K562 (cell line): ENCODE measurements around the gene ZIC3. TPM values are rescaled to one million over a fixed set of nuclear protein-coding genes. Genes with fewer than 3 reads are reported as not detected.

Experiments used
- ATAC-seq: fragments of 200-7000 bp; cut with Tn5 transposase; 3 replicates; pipeline ENCODE4 v1.9.1; 2020; ENCODE audit warnings: moderate library complexity
- BruUV-seq: library from RNA; stranded (reverse); fragments of 400-500 nt; replicated peaks from 2 replicates; lab custom pipeline; 2021; lab: Mats Ljungman, UMichigan
- CTCF ChIA-PET: fragments of 300-600 bp; formaldehyde crosslinking; extraction: SDS; loops from one replicate; lab custom pipeline; 2021; ENCODE audit warnings: low intra/inter-chr PET ratio; lab: Yijun Ruan, JAX
- POLR2A ChIA-PET: fragments of 300-600, 350-650 bp; sonication (Branson Sonifier 250); formaldehyde crosslinking; extraction: SDS; loops from one replicate; lab custom pipeline; 2021; ENCODE audit warnings: antibody characterized with exemption, inconsistent platforms; lab: Yijun Ruan, JAX
- DNase-seq, 4 experiments: peaks; one replicate each; pipeline versions ENCODE4 v3.0.0 to v3.0.0-alpha.2; 2011 to 2018; ENCODE audit warnings: low spot score in 3 of 4, mixed read lengths in 3 of 4; ENCODE audit errors: extremely low read depth in 1 of 4
- FAIRE-seq: peaks from 2 replicates; lab custom pipeline; 2011; peaks lifted over from hg19 to GRCh38; lab: Jason Lieb, UNC
- H2AFZ ChIP-seq: 2 replicates; pipeline ENCODE4 v1.6.0; 2011; ENCODE audit warnings: low read depth, low read length, control low read depth, inconsistent platforms
- H3K27ac ChIP-seq: fragments of 200-600 bp; 3 replicates; pipeline ENCODE4 v1.8.0; 2011; ENCODE audit warnings: low read depth, mild to moderate bottlenecking, control low read depth, inconsistent platforms, low read length, moderate library complexity, mixed read lengths; ENCODE audit errors: extremely low read depth
- H3K27me3 ChIP-seq, 2 experiments: fragments of 300-600 bp in 1 of 2; 2 replicates in 1 of 2; 3 replicates in 1 of 2; pipeline versions ENCODE4 v1.6.0 to v1.8.0; 2011; ENCODE audit warnings: inconsistent platforms in 2 of 2, low read length in 2 of 2, mild to moderate bottlenecking in 1 of 2, mixed read lengths in 1 of 2, moderate library complexity in 1 of 2; ENCODE audit not compliant: control insufficient read depth in 2 of 2, insufficient read depth in 2 of 2
- H3K36me3 ChIP-seq: fragments of 300-600 bp; 3 replicates; pipeline ENCODE4 v1.8.0; 2011; ENCODE audit warnings: mild to moderate bottlenecking, low read length, inconsistent platforms; ENCODE audit not compliant: control insufficient read depth, insufficient read depth
- H3K4me1 ChIP-seq, 2 experiments: fragments of 200-600 bp in 1 of 2; replicated peaks in 1 of 2; 2 replicates in 1 of 2; 3 replicates in 1 of 2; pipeline versions ENCODE4 v1.5.1 to v1.8.0; 2011; ENCODE audit warnings: inconsistent platforms in 2 of 2, low read length in 2 of 2, mild to moderate bottlenecking in 1 of 2, mixed read lengths in 1 of 2, moderate library complexity in 1 of 2; ENCODE audit not compliant: control insufficient read depth in 2 of 2, insufficient read depth in 2 of 2
- H3K4me2 ChIP-seq: 2 replicates; pipeline ENCODE4 v1.6.1; 2011; ENCODE audit warnings: low read length, control low read depth, inconsistent platforms, mixed read lengths; ENCODE audit not compliant: insufficient read depth
- H3K4me3 ChIP-seq: fragments of 200-600 bp; sonication (generic), shearing (Covaris generic); 2 replicates; pipeline ENCODE4 v1.5.1; 2016; ENCODE audit warnings: control low read depth, inconsistent platforms
- H3K79me2 ChIP-seq: fragments of 200-600 bp; 3 replicates; pipeline ENCODE4 v1.8.0; 2011; ENCODE audit warnings: low read length, inconsistent platforms; ENCODE audit not compliant: control insufficient read depth, insufficient read depth
- H3K9ac ChIP-seq, 2 experiments: 2 replicates each; pipeline versions ENCODE4 v1.6.0 to v1.6.1; 2011; ENCODE audit warnings: low read depth in 2 of 2, low read length in 2 of 2, control low read depth in 1 of 2, inconsistent platforms in 1 of 2, mild to moderate bottlenecking in 1 of 2, mixed read lengths in 1 of 2; ENCODE audit not compliant: insufficient read depth in 1 of 2
- H3K9me1 ChIP-seq: one replicate; pipeline ENCODE4 v1.6.0; 2011; ENCODE audit warnings: inconsistent platforms, mild to moderate bottlenecking, low read length, moderate library complexity; ENCODE audit not compliant: control insufficient read depth, insufficient read depth
- H3K9me3 ChIP-seq: replicated peaks from 2 replicates; pipeline ENCODE4 v1.5.1; 2011; ENCODE audit warnings: low read depth, low read length, inconsistent platforms; ENCODE audit not compliant: control insufficient read depth, insufficient read depth
- H4K20me1 ChIP-seq: replicated peaks from 2 replicates; pipeline ENCODE4 v1.6.1; 2011; ENCODE audit warnings: low read length, inconsistent platforms, mixed read lengths; ENCODE audit not compliant: control insufficient read depth, insufficient read depth
- EGR1 ChIP-seq: fragments of 450-650 bp; conservative IDR thresholded peaks from 2 replicates; pipeline ENCODE4 v1.6.1; 2017; ENCODE audit warnings: mild to moderate bottlenecking
- HLTF ChIP-seq: fragments of 450-650 bp; IDR thresholded peaks from 2 replicates; pipeline ENCODE4 v1.6.1; 2016
- MBD2 ChIP-seq: sonication (generic); IDR thresholded peaks from 2 replicates; pipeline ENCODE4 v1.6.1; 2016; ENCODE audit warnings: low read depth, borderline replicate concordance
- NFIC ChIP-seq: fragments of 450-650 bp; IDR thresholded peaks from 2 replicates; pipeline ENCODE4 v1.6.1; 2017; ENCODE audit warnings: mild to moderate bottlenecking, inconsistent platforms
- NR3C1 ChIP-seq: sonication (generic); formaldehyde crosslinking; IDR thresholded peaks from 2 replicates; pipeline ENCODE4 v1.8.1; 2022; ENCODE audit warnings: missing genetic modification reagents
- PHF8 ChIP-seq: fragments of 200-600 bp; sonication (generic); IDR thresholded peaks from 2 replicates; pipeline ENCODE4 v1.6.1; 2012; ENCODE audit warnings: mixed run types, mild to moderate bottlenecking, inconsistent platforms, low read length, moderate library complexity, borderline replicate concordance
- RBM15 ChIP-seq: fragments of 200-400 bp; formaldehyde crosslinking; IDR thresholded peaks from 2 replicates; pipeline ENCODE4 v1.6.1; 2018; ENCODE audit warnings: mild to moderate bottlenecking, low read length, moderate library complexity; ENCODE audit not compliant: insufficient read depth
- WGBS: fragments of 100-300 bp; shearing (Covaris generic); methylation state at CpG from one replicate; pipeline ENCODE4 v1.1.6; 2016; ENCODE audit warnings: low coverage, mixed read lengths; ENCODE audit not compliant: insufficient coverage; ENCODE audit errors: missing lambda C conversion rate; 5-methylcytosine and 5-hydroxymethylcytosine counted together
- in situ Hi-C: fragments of 300-500 bp; cut with MboI; formaldehyde crosslinking; loops from 4 replicates; pipeline ENCODE4 v1.15.0; 2018; ENCODE audit warnings: inconsistent platforms, mixed read lengths
- intact Hi-C: fragments of 100-400 bp; cut with micrococcal nuclease; formaldehyde crosslinking; loops from 2 replicates; pipeline ENCODE4 v1.14.2; 2022
- polyA plus RNA-seq, 8 experiments: library from polyadenylated mRNA; depleted of rRNA in 4 of 8; stranded (reverse) in 5 of 8; unstranded in 3 of 8; fragments of >200 nt; fragmentation: Nextera tagmentation in 2 of 8; fragmentation: Illumina TruSeq in 1 of 8; extraction: Ambion mirVana in 2 of 8; extraction: Trizol in 1 of 8; gene quantifications; 2 replicates each; pipeline versions ENCODE4 v1.2.1 to v1.2.3, GENCODE V29; 2011 to 2014; ENCODE audit warnings: inconsistent platforms in 1 of 8, missing spikeins in 1 of 8
- total RNA-seq, 7 experiments: library from RNA; depleted of rRNA in 6 of 7; stranded (reverse); fragments of >200 nt in 6 of 7; fragmentation: Illumina TruSeq in 2 of 7; extraction: Trizol in 2 of 7; gene quantifications; 2 replicates each; pipeline versions ENCODE4 v1.2.1 to v1.2.3, GENCODE V29; 2011 to 2021; ENCODE audit warnings: low replicate concordance in 1 of 7
- TF ChIP-seq, protein P1 (sequence below): sonication (generic); formaldehyde crosslinking; IDR thresholded peaks from 2 replicates; pipeline ENCODE4 v1.8.0; 2023; ENCODE audit warnings: mild to moderate bottlenecking, missing genetic modification reagents
- TF ChIP-seq, protein P2 (sequence below): fragments of 250-450 bp; sonication (Bioruptor Pico); IDR thresholded peaks from 2 replicates; pipeline ENCODE4 v1.5.0; 2020; ENCODE audit warnings: mild to moderate bottlenecking

Gene ZIC3
- total and polyA plus RNA-seq, 9 of the 15 experiments (the other 6 are each of a cell fraction or from before 2014, with no cell fraction given): not detected

DNA sequence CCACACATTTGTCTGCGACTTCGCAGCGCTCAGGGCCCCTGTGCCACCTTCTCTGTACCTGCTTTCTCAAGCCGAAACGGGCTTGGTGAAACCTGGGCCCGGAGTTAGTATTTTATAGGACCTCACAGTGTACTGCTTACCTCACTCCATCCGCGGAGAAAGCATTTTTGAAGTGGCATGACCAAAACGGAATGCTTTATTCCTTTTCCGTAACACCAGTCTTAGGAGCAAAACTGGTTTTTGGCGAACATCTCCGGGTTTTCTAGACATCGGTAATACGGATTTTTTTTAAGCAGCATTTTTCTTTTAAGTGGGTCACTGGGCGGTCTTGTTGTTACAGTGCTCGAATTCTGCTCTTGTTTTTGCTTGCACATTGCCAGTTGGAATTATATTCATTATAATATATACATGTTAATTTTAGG, 3.6 kb downstream of the ZIC3 start:
- no peaks in the 10 kb centered on the region for H3K9me3 ChIP-seq
- H3K9me1 ChIP-seq: no peaks in the 10 kb centered on the region
- no peaks in the 10 kb centered on the region for H3K36me3 ChIP-seq
- peaks cover 0 to 2% of the 10 kb centered on the region in 2 experiments; a peak in 1 of 5 replicates for H3K27me3 ChIP-seq
- DNase-seq (no peak), FAIRE-seq (no peak), ATAC-seq (no peak)
- no peaks in the 10 kb centered on the region; a peak in 1 of 5 replicates for H3K4me1 ChIP-seq
- no peak overlapping the region for H3K27ac ChIP-seq
- POLR2A ChIA-PET: no interaction called here
- under 1% methylated on average over 12 of the region's 16 CpGs for WGBS
- BruUV-seq: no TSS peak
- in situ Hi-C loops (no loop called here), intact Hi-C loops (no loop called here)
- CTCF ChIA-PET: no interaction called here
- no peaks in the 10 kb centered on the region for H3K79me2 ChIP-seq
- no peak overlapping the region for H3K4me2 ChIP-seq
- H2AFZ ChIP-seq: no peak overlapping the region
- H4K20me1 ChIP-seq: no peaks in the 10 kb centered on the region
- no peak overlapping the region for H3K4me3 ChIP-seq
- TF ChIP-seq EGR1: no peak
- no peak for TF ChIP-seq RBM15
- no peak for TF ChIP-seq PHF8
- no peak for TF ChIP-seq HLTF
- no peak for TF ChIP-seq NR3C1 (CRISPR knock-in tag)
- no peak for TF ChIP-seq MBD2
- TF ChIP-seq, protein P1, sequence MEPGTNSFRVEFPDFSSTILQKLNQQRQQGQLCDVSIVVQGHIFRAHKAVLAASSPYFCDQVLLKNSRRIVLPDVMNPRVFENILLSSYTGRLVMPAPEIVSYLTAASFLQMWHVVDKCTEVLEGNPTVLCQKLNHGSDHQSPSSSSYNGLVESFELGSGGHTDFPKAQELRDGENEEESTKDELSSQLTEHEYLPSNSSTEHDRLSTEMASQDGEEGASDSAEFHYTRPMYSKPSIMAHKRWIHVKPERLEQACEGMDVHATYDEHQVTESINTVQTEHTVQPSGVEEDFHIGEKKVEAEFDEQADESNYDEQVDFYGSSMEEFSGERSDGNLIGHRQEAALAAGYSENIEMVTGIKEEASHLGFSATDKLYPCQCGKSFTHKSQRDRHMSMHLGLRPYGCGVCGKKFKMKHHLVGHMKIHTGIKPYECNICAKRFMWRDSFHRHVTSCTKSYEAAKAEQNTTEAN (CRISPR knock-in tag): no peak
- TF ChIP-seq, protein P2, sequence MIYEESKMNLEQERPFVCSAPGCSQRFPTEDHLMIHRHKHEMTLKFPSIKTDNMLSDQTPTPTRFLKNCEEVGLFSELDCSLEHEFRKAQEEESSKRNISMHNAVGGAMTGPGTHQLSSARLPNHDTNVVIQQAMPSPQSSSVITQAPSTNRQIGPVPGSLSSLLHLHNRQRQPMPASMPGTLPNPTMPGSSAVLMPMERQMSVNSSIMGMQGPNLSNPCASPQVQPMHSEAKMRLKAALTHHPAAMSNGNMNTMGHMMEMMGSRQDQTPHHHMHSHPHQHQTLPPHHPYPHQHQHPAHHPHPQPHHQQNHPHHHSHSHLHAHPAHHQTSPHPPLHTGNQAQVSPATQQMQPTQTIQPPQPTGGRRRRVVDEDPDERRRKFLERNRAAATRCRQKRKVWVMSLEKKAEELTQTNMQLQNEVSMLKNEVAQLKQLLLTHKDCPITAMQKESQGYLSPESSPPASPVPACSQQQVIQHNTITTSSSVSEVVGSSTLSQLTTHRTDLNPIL (CRISPR knock-in tag): no peak
- TF ChIP-seq NFIC: no peak
- H3K9ac ChIP-seq: no peak overlapping the region
